HCT116 (cell line): Measurements from ENCODE around the gene PPP1R15A. TPM values are rescaled to one million over a fixed set of nuclear protein-coding genes. Genes with fewer than 3 reads are reported as not detected.

ENCODE experiments used
- ATAC-seq: fragments of 200-7000 bp; cut with Tn5 transposase; 2 replicates; pipeline ENCODE4 v1.9.1; 2020; ENCODE audit warnings: mild to moderate bottlenecking, moderate library complexity
- Bru-seq: library from RNA; stranded (reverse); fragments of 400-500 nt; gene quantifications from one replicate; lab custom pipeline; 2021; lab: Mats Ljungman, UMichigan
- BruChase-seq, 2 experiments: library from RNA; stranded (reverse); fragments of 400-500 nt; gene quantifications; one replicate each; lab custom pipeline; 2021; lab: Mats Ljungman, UMichigan
- BruUV-seq: library from RNA; stranded (reverse); fragments of 400-500 nt; replicated peaks from 2 replicates; lab custom pipeline; 2021; lab: Mats Ljungman, UMichigan
- CTCF ChIA-PET: fragments of 300-600 bp; sonication (Branson Sonifier 250); formaldehyde crosslinking; loops from one replicate; lab custom pipeline; 2021; ENCODE audit warnings: antibody characterized with exemption; lab: Charles Lee
- POLR2A ChIA-PET: fragments of 300-600, 350-600 bp; sonication (Branson Sonifier 250); formaldehyde crosslinking; loops from one replicate; lab custom pipeline; 2021; ENCODE audit warnings: antibody characterized with exemption; lab: Charles Lee
- RAD21 ChIA-PET, 2 experiments: fragments of 300-600 bp; sonication (Branson Sonifier 250); formaldehyde crosslinking; loops; one replicate each; lab custom pipeline; 2023; ENCODE audit warnings: low total read pairs in 2 of 2; ENCODE audit not compliant: uncharacterized antibody in 2 of 2, unreplicated experiment in 2 of 2, low non-redundant PET in 1 of 2; lab: Charles Lee
- DNase-seq: peaks from one replicate; pipeline ENCODE4 v3.0.0-alpha.2; 2010; ENCODE audit warnings: low read depth, low spot score
- H2AFZ ChIP-seq: fragments of 200-600 bp; shearing (Covaris generic), sonication (generic); 2 replicates; pipeline ENCODE4 v1.6.1; 2017; ENCODE audit warnings: low read depth, mixed run types, mixed read lengths, antibody characterized with exemption, low read length; ENCODE audit not compliant: poor library complexity, severe bottlenecking
- H3K27ac ChIP-seq: 2 replicates; pipeline ENCODE4 v1.5.1; 2012; ENCODE audit warnings: low read depth, low read length
- H3K27me3 ChIP-seq: fragments of 200-600 bp; sonication (generic); 2 replicates; pipeline ENCODE4 v1.6.1; 2016; ENCODE audit warnings: mixed run types, low read length, mixed read lengths; ENCODE audit not compliant: insufficient read depth
- H3K36me3 ChIP-seq, 2 experiments: fragments of 200-500 bp in 1 of 2; fragments of 200-600 bp in 1 of 2; sonication (Bioruptor generic) in 1 of 2; sonication (generic) in 1 of 2; 2 replicates each; pipeline versions ENCODE4 v1.5.1 to v1.6.1; 2014 to 2016; ENCODE audit warnings: low read length in 2 of 2, inconsistent platforms in 1 of 2, mixed read lengths in 1 of 2, mixed run types in 1 of 2; ENCODE audit not compliant: insufficient read depth in 2 of 2, control insufficient read depth in 1 of 2
- H3K4me1 ChIP-seq, 2 experiments: fragments of 200-600 bp in 1 of 2; sonication (generic) in 1 of 2; 2 replicates each; pipeline versions ENCODE4 v1.5.1 to v1.6.1; 2012 to 2017; ENCODE audit warnings: low read length in 2 of 2, inconsistent platforms in 1 of 2, mild to moderate bottlenecking in 1 of 2, mixed read lengths in 1 of 2, mixed run types in 1 of 2, moderate library complexity in 1 of 2; ENCODE audit not compliant: insufficient read depth in 2 of 2, control insufficient read depth in 1 of 2
- H3K4me2 ChIP-seq: fragments of 200-600 bp; sonication (generic); 2 replicates; pipeline ENCODE4 v1.6.1; 2017; ENCODE audit warnings: mixed run types, low read length, mixed read lengths
- H3K4me3 ChIP-seq, 2 experiments: fragments of 200-600 bp in 1 of 2; sonication (generic) in 1 of 2; replicated peaks in 1 of 2; 2 replicates each; pipeline ENCODE4 v1.5.1; 2011 to 2016; ENCODE audit warnings: low read length in 2 of 2, control low read depth in 1 of 2, low read depth in 1 of 2, mild to moderate bottlenecking in 1 of 2, mixed read lengths in 1 of 2, mixed run types in 1 of 2
- H3K79me2 ChIP-seq: fragments of 200-600 bp; sonication (generic); 2 replicates; pipeline ENCODE4 v1.6.1; 2017; ENCODE audit warnings: mild to moderate bottlenecking, mixed run types, low read length, moderate library complexity, mixed read lengths; ENCODE audit not compliant: insufficient read depth
- H3K9ac ChIP-seq: fragments of 200-600 bp; sonication (generic); 2 replicates; pipeline ENCODE4 v1.6.1; 2016; ENCODE audit warnings: low read length, mixed read lengths
- H3K9me2 ChIP-seq: fragments of 200-600 bp; sonication (generic), shearing (Covaris generic); 2 replicates; pipeline ENCODE4 v1.6.1; 2017; ENCODE audit warnings: mixed run types, mild to moderate bottlenecking, moderate library complexity; ENCODE audit not compliant: insufficient read depth
- H3K9me3 ChIP-seq, 2 experiments: fragments of 200-500 bp in 1 of 2; fragments of 200-600 bp in 1 of 2; sonication (Bioruptor generic) in 1 of 2; sonication (generic) in 1 of 2; 2 replicates each; pipeline ENCODE4 v1.6.1; 2014 to 2017; ENCODE audit warnings: low read length in 2 of 2, mixed read lengths in 2 of 2, inconsistent platforms in 1 of 2, low read depth in 1 of 2, mild to moderate bottlenecking in 1 of 2, mixed run types in 1 of 2, moderate library complexity in 1 of 2; ENCODE audit not compliant: control insufficient read depth in 1 of 2, insufficient read depth in 1 of 2
- H4K20me1 ChIP-seq: fragments of 200-600 bp; sonication (generic), shearing (Covaris generic); 2 replicates; pipeline ENCODE4 v1.6.1; 2017; ENCODE audit warnings: mixed run types, mild to moderate bottlenecking, moderate library complexity; ENCODE audit not compliant: insufficient read depth
- CTCF ChIP-seq, 3 experiments: fragments of 200-600 bp in 1 of 3; sonication (generic) in 1 of 3; IDR thresholded peaks in 2 of 3; conservative IDR thresholded peaks in 1 of 3; 2 replicates each; pipeline ENCODE4 v1.5.1; 2012 to 2017; ENCODE audit warnings: low read depth in 2 of 3, low read length in 2 of 3, antibody characterized with exemption in 1 of 3, borderline replicate concordance in 1 of 3, control low read depth in 1 of 3, mild to moderate bottlenecking in 1 of 3, mixed read lengths in 1 of 3, mixed run types in 1 of 3, moderate library complexity in 1 of 3; ENCODE audit not compliant: insufficient read depth in 1 of 3
- EGR1 ChIP-seq: IDR thresholded peaks from 2 replicates; pipeline ENCODE4 v1.6.1; 2012; ENCODE audit warnings: low read depth
- EZH2 ChIP-seq: fragments of 200-600 bp; sonication (generic); IDR thresholded peaks from 2 replicates; pipeline ENCODE4 v1.6.1; 2017; ENCODE audit warnings: antibody characterized with exemption, mixed run types
- FOSL1 ChIP-seq: IDR thresholded peaks from 2 replicates; pipeline ENCODE4 v1.6.1; 2012; ENCODE audit warnings: low read depth
- JUND ChIP-seq: IDR thresholded peaks from 2 replicates; pipeline ENCODE4 v1.6.1; 2012
- POLR2A ChIP-seq: IDR thresholded peaks from 2 replicates; pipeline ENCODE4 v1.7.0; 2011; ENCODE audit warnings: borderline replicate concordance; ENCODE audit not compliant: insufficient read depth, insufficient read length; ENCODE audit errors: extremely low read depth
- POLR2AphosphoS5 ChIP-seq: IDR thresholded peaks from 2 replicates; pipeline ENCODE4 v1.6.1; 2011; ENCODE audit warnings: mild to moderate bottlenecking, low read depth, low read length, moderate library complexity
- RAD21 ChIP-seq: IDR thresholded peaks from 2 replicates; pipeline ENCODE4 v1.6.1; 2012; ENCODE audit warnings: low read depth, mild to moderate bottlenecking
- REST ChIP-seq: IDR thresholded peaks from 2 replicates; pipeline ENCODE4 v1.6.1; 2012; ENCODE audit warnings: low read depth
- SIN3A ChIP-seq: IDR thresholded peaks from 2 replicates; pipeline ENCODE4 v1.6.1; 2012; ENCODE audit warnings: low read depth
- SP1 ChIP-seq: IDR thresholded peaks from 2 replicates; pipeline ENCODE4 v1.6.1; 2012; ENCODE audit warnings: low read depth
- YY1 ChIP-seq: IDR thresholded peaks from 2 replicates; pipeline ENCODE4 v1.6.1; 2011; ENCODE audit warnings: low read length, low read depth, moderate library complexity, mild to moderate bottlenecking; ENCODE audit not compliant: insufficient replicate concordance; ENCODE audit errors: extremely low read depth
- intact Hi-C: fragments of 100-400 bp; cut with micrococcal nuclease; formaldehyde crosslinking; loops from 2 replicates; pipeline ENCODE4 v1.10.0; 2022
- long read RNA-seq: library from polyadenylated mRNA; unstranded; transcript quantifications from one replicate; pipeline ENCODE4 v2.0.0, GENCODE V29; 2021; ENCODE audit not compliant: unreplicated experiment
- polyA plus RNA-seq: library from polyadenylated mRNA; unstranded; fragments of >200 nt; gene quantifications from 2 replicates; pipeline ENCODE4 v1.2.1, GENCODE V29; 2012; ENCODE audit warnings: missing spikeins
- total RNA-seq: library from RNA; stranded (reverse); gene quantifications from one replicate; pipeline ENCODE4 v1.2.1, GENCODE V29; 2021; ENCODE audit not compliant: unreplicated experiment
- TF ChIP-seq, protein P1 (sequence below): IDR thresholded peaks from 2 replicates; pipeline ENCODE4 v1.6.1; 2012
- TF ChIP-seq, protein P2 (sequence below): IDR thresholded peaks from 2 replicates; pipeline ENCODE4 v1.6.1; 2011; ENCODE audit warnings: mild to moderate bottlenecking, low read length, moderate library complexity; ENCODE audit not compliant: insufficient replicate concordance; ENCODE audit errors: extremely low read depth

PPP1R15A gene
- total RNA-seq (50.3 TPM), Bru-seq, nascent RNA (percentile 98 among the genes with signal in this experiment), BruChase-seq, experiment 1, labeled RNA remaining after a 6-hour chase (percentile 94 among the genes with signal in this experiment), BruChase-seq, experiment 2, labeled RNA remaining after a 2-hour chase (percentile 99 among the genes with signal in this experiment)
- 105 and 164 TPM in 2 replicates for polyA plus RNA-seq
- long read RNA-seq, transcript PPP1R15A-201 (3 exons, 2,378 nt): major isoform, 205 of 260 reads
- long read RNA-seq, partial matches to known transcripts: 51 of 260 reads
- long read RNA-seq, other reads (novel, unspliced or antisense): 2 of 260 reads

DNA sequence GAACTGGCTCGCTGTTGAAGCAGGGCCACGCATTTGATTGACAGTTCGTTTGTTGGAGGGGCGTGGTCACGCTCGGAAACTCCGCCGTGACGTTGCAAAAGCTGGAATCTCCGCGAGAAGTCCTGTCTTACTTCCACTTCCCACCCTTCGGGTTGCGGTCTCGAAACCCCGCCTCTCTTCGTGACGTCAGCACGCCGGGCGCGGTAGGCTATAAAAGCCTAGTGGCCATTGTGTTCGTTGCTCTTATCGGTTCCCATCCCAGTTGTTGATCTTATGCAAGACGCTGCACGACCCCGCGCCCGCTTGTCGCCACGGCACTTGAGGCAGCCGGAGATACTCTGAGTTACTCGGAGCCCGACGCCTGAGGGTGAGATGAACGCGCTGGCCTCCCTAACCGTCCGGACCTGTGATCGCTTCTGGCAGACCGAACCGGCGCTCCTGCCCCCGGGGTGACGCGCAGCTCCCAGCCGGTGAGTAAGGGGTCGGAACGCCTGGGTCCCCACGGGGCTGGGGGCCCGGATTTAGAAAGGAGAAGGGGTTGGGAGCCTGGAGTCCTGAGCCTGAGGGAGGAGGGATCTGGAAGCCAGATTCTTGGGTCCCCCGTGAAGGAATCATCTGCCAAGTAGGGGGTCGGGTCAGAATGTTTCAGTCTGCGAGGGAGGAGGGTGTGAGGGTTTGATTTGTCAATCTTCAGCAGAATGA, at the start of gene PPP1R15A:
Gene PPP1R15A, plus strand, starts transcription at position 240 of the 702 bp plus-strand sequence. CDS start 813 bp downstream, outside the sequence.
- Histone ChIP-seq H3K9me2 (no peaks in the 10 kb centered on the region), H3K9ac (peak within 1 kb of the TSS; percentile 100), H3K36me3 (peaks cover 13 to 27% of the 10 kb centered on the region in 2 experiments), H3K27ac (peak within 1 kb of the TSS; percentile 90), H4K20me1 (peaks cover 16% of the 10 kb centered on the region; the same call in 1 of the 2 replicates), H2AFZ (no peak within 1 kb of the TSS), H3K4me2 (peak within 1 kb of the TSS; percentile 89), H3K79me2 (peaks cover 42% of the 10 kb centered on the region), H3K27me3 (no peaks in the 10 kb centered on the region), H3K4me1 (peaks cover 57 to 70% of the 10 kb centered on the region in 2 experiments), H3K9me3 (no peaks in the 10 kb centered on the region), H3K4me3 (peak within 1 kb of the TSS; percentile 93 to 100)
- intact Hi-C loops: loop anchor here (5.0 kb wide), 1 partner anchor 95 kb away; the partner anchor contains the start of gene FTL
- BruUV-seq: TSS peak; percentile 75
- TF ChIP-seq POLR2AphosphoS5 (peak; percentile 100), RAD21 (no peak), REST (no peak), FOSL1 (no peak), SIN3A (peak; percentile 98), YY1 (peak; percentile 79), EGR1 (no peak), POLR2A (peak; percentile 99), SP1 (peak; percentile 67), JUND (no peak; the same call in 1 of the 2 replicates), CTCF (IDR thresholded peaks at IDR 0.05 in 2 of 3, conservative IDR thresholded peaks at IDR 0.05 in 1 of 3; ENCODE audit: borderline replicate concordance in 1 of 3, insufficient read depth in 1 of 3, low read depth in 2 of 3, low read length in 2 of 3) (no peak), EZH2 (no peak)
- TF ChIP-seq, protein P1, sequence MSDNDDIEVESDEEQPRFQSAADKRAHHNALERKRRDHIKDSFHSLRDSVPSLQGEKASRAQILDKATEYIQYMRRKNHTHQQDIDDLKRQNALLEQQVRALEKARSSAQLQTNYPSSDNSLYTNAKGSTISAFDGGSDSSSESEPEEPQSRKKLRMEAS: no peak
- TF ChIP-seq, protein P2, sequence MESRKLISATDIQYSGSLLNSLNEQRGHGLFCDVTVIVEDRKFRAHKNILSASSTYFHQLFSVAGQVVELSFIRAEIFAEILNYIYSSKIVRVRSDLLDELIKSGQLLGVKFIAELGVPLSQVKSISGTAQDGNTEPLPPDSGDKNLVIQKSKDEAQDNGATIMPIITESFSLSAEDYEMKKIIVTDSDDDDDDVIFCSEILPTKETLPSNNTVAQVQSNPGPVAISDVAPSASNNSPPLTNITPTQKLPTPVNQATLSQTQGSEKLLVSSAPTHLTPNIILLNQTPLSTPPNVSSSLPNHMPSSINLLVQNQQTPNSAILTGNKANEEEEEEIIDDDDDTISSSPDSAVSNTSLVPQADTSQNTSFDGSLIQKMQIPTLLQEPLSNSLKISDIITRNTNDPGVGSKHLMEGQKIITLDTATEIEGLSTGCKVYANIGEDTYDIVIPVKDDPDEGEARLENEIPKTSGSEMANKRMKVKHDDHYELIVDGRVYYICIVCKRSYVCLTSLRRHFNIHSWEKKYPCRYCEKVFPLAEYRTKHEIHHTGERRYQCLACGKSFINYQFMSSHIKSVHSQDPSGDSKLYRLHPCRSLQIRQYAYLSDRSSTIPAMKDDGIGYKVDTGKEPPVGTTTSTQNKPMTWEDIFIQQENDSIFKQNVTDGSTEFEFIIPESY: peak; percentile 91
- RAD21 ChIA-PET: no interaction called here
- CTCF ChIA-PET: interaction anchor here (1.0 to 2.3 kb wide), 4 partner anchors 28 to 121 kb away, joined by 3 to 8 read pairs (median 4); partner anchors contain the start of genes GYS1 and RUVBL2
- POLR2A ChIA-PET: interaction anchor here (0.6 to 2.3 kb wide), 40 partner anchors 9 to 827 kb away, joined by 3 to 16 read pairs (median 4); partner anchors contain the start of genes BAX, BCAT2, CA11 and DHDH
- DNase-seq: peak; percentile 96
- peak; percentile 73 for ATAC-seq
